ENCODE measurements around the gene ROCK2. TPM values are rescaled to one million over a fixed set of nuclear protein-coding genes. Genes with fewer than 3 reads are reported as not detected.

ROCK2 gene
- polyA plus RNA-seq, 1 of the 3 experiments (the other 2 are of a cell fraction), result 4.2 TPM

DNA sequence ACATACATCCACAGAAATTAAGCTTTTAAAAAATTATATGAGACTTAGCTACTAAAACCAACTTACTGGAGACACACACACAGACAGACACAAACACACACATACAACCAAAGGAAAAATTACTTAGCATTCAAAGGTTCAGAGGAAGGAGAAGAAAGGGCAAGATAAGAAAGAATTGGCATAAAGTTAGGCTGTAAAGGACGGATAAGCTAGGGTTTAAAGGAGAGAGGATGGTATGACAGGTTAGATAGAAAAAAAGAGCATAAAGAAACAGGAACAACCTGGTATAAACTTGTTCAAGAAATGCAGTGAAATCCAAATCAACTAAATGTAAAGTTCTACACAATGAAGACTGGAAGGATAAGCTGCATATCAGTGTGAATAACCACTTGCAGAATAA lies 115.7 kb downstream of the ROCK2 start:
- H3F3A ChIP-seq (replicated peaks; ENCODE audit: insufficient read depth), result no peaks in the 10 kb centered on the region
- no peaks in the 10 kb centered on the region for H3K9me2 ChIP-seq
- no peak for TF ChIP-seq NRF1 (IDR thresholded peaks at IDR 0.05; ENCODE audit: low read depth, low read length)
- TF ChIP-seq, protein P1, sequence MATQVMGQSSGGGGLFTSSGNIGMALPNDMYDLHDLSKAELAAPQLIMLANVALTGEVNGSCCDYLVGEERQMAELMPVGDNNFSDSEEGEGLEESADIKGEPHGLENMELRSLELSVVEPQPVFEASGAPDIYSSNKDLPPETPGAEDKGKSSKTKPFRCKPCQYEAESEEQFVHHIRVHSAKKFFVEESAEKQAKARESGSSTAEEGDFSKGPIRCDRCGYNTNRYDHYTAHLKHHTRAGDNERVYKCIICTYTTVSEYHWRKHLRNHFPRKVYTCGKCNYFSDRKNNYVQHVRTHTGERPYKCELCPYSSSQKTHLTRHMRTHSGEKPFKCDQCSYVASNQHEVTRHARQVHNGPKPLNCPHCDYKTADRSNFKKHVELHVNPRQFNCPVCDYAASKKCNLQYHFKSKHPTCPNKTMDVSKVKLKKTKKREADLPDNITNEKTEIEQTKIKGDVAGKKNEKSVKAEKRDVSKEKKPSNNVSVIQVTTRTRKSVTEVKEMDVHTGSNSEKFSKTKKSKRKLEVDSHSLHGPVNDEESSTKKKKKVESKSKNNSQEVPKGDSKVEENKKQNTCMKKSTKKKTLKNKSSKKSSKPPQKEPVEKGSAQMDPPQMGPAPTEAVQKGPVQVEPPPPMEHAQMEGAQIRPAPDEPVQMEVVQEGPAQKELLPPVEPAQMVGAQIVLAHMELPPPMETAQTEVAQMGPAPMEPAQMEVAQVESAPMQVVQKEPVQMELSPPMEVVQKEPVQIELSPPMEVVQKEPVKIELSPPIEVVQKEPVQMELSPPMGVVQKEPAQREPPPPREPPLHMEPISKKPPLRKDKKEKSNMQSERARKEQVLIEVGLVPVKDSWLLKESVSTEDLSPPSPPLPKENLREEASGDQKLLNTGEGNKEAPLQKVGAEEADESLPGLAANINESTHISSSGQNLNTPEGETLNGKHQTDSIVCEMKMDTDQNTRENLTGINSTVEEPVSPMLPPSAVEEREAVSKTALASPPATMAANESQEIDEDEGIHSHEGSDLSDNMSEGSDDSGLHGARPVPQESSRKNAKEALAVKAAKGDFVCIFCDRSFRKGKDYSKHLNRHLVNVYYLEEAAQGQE (IDR thresholded peaks at IDR 0.05; ENCODE audit: low read depth, low read length), result no peak
- TF ChIP-seq, protein P2, sequence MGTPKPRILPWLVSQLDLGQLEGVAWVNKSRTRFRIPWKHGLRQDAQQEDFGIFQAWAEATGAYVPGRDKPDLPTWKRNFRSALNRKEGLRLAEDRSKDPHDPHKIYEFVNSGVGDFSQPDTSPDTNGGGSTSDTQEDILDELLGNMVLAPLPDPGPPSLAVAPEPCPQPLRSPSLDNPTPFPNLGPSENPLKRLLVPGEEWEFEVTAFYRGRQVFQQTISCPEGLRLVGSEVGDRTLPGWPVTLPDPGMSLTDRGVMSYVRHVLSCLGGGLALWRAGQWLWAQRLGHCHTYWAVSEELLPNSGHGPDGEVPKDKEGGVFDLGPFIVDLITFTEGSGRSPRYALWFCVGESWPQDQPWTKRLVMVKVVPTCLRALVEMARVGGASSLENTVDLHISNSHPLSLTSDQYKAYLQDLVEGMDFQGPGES (IDR thresholded peaks at IDR 0.05; ENCODE audit: low read depth, low read length), result no peak
- TF ChIP-seq NFIC (IDR thresholded peaks at IDR 0.05; ENCODE audit: borderline replicate concordance), result no peak
- TF ChIP-seq SMC3 (IDR thresholded peaks at IDR 0.05; ENCODE audit: low read depth, low read length), result no peak
- TF ChIP-seq CHD2 (IDR thresholded peaks at IDR 0.05; ENCODE audit: low read length, partially characterized antibody), result no peak
- TF ChIP-seq MEF2A (IDR thresholded peaks at IDR 0.05; ENCODE audit: borderline replicate concordance, low read depth), result no peak
- TF ChIP-seq ELF1 (IDR thresholded peaks at IDR 0.05), result no peak
- TF ChIP-seq, protein P3, sequence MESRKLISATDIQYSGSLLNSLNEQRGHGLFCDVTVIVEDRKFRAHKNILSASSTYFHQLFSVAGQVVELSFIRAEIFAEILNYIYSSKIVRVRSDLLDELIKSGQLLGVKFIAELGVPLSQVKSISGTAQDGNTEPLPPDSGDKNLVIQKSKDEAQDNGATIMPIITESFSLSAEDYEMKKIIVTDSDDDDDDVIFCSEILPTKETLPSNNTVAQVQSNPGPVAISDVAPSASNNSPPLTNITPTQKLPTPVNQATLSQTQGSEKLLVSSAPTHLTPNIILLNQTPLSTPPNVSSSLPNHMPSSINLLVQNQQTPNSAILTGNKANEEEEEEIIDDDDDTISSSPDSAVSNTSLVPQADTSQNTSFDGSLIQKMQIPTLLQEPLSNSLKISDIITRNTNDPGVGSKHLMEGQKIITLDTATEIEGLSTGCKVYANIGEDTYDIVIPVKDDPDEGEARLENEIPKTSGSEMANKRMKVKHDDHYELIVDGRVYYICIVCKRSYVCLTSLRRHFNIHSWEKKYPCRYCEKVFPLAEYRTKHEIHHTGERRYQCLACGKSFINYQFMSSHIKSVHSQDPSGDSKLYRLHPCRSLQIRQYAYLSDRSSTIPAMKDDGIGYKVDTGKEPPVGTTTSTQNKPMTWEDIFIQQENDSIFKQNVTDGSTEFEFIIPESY (IDR thresholded peaks at IDR 0.05; ENCODE audit: borderline replicate concordance, low read depth), result no peak
- TF ChIP-seq TEAD4 (IDR thresholded peaks at IDR 0.05; ENCODE audit: borderline replicate concordance, insufficient read depth), result no peak
- TF ChIP-seq FOSL2 (IDR thresholded peaks at IDR 0.05; ENCODE audit: borderline replicate concordance, low read depth), result no peak
- no peak for TF ChIP-seq POLR2AphosphoS5 (IDR thresholded peaks at IDR 0.05; ENCODE audit: low read depth, low read length)
- TF ChIP-seq RXRA (IDR thresholded peaks at IDR 0.05; ENCODE audit: borderline replicate concordance, low read depth), result no peak
- TF ChIP-seq, protein P4, sequence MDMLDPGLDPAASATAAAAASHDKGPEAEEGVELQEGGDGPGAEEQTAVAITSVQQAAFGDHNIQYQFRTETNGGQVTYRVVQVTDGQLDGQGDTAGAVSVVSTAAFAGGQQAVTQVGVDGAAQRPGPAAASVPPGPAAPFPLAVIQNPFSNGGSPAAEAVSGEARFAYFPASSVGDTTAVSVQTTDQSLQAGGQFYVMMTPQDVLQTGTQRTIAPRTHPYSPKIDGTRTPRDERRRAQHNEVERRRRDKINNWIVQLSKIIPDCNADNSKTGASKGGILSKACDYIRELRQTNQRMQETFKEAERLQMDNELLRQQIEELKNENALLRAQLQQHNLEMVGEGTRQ (IDR thresholded peaks at IDR 0.05; ENCODE audit: borderline replicate concordance, low read depth, low read length), result no peak
- TF ChIP-seq YY1 (IDR thresholded peaks at IDR 0.05; ENCODE audit: low read depth), result no peak
- TF ChIP-seq GATA2 (CRISPR knock-in tag; IDR thresholded peaks at IDR 0.05), result no peak
- TF ChIP-seq EP300 (IDR thresholded peaks at IDR 0.05; ENCODE audit: borderline replicate concordance in 1 of 2, low read depth in 1 of 2, low read length in 1 of 2), result no peak
- TF ChIP-seq MXI1 (IDR thresholded peaks at IDR 0.05; ENCODE audit: low read depth, low read length), result no peak
- TF ChIP-seq, protein P5, sequence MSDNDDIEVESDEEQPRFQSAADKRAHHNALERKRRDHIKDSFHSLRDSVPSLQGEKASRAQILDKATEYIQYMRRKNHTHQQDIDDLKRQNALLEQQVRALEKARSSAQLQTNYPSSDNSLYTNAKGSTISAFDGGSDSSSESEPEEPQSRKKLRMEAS (IDR thresholded peaks at IDR 0.05; ENCODE audit: low read depth), result no peak
- no peak for TF ChIP-seq TAF1 (IDR thresholded peaks at IDR 0.05; ENCODE audit: borderline replicate concordance, low read depth, low read length)
- no peak overlapping the region for H2AFZ ChIP-seq (ENCODE audit: low read depth)
- no peak overlapping the region for H3K4me3 ChIP-seq (ENCODE audit: low read depth in 2 of 2, low read length in 1 of 2)
- ChIA-PET POLR2A (no interaction called here), CTCF (interaction anchor here (0.7 to 2.3 kb wide), 9 partner anchors 8 to 357 kb away, joined by 3 to 20 read pairs (median 3); a partner anchor contains a TSS)
- no peak overlapping the region for H3K4me2 ChIP-seq
- 88% methylated on average over 1 of the region's 1 CpG for WGBS (ENCODE audit: low lambda C conversion rate)
- no peak overlapping the region for H3K27ac ChIP-seq (ENCODE audit: low read depth in 2 of 2, low read length in 1 of 2)
- no peak for DNase-seq
- no peaks in the 10 kb centered on the region; a peak in 1 of 4 replicates for H3K4me1 ChIP-seq (ENCODE audit: control insufficient read depth in 1 of 2, insufficient read depth in 2 of 2, low read depth in 1 of 2, low read length in 1 of 2)
- H3K79me2 ChIP-seq (ENCODE audit: insufficient read depth), result peaks cover 33% of the 10 kb centered on the region
- H3K27me3 ChIP-seq (ENCODE audit: insufficient read depth), result no peaks in the 10 kb centered on the region
- H4K20me1 ChIP-seq (ENCODE audit: insufficient read depth), result peaks cover 5% of the 10 kb centered on the region; the same call in 1 of the 2 replicates
- peaks cover 20 to 23% of the 10 kb centered on the region in 2 experiments for H3K36me3 ChIP-seq (replicated peaks in 1 of 2; ENCODE audit: control insufficient read depth in 1 of 2, insufficient read depth in 2 of 2, low read length in 1 of 2)
- no peaks in the 10 kb centered on the region for H3K9me3 ChIP-seq
- no peak overlapping the region for H3K9ac ChIP-seq

Measured in SK-N-SH (cell line).